Activated CD4-positive, alpha-beta T cell treated with anti-CD3 and anti-CD28 coated beads, Interleukin-2, amount 10 ng/mL, durations not matched to agents 24 days and 14 days (primary cell): ENCODE data around the gene UROD. TPM values are rescaled to one million over a fixed set of nuclear protein-coding genes. Genes with fewer than 3 reads are reported as not detected.
"Not testable (repeated sequence)": the region's sequence is repeated elsewhere in the genome, so short reads cannot be mapped to it uniquely, and the experiment has no call there.

Experiments
- DNase-seq: peaks from one replicate; pipeline ENCODE4 v3.0.0; 2022
- H3K27ac Mint-ChIP-seq: one replicate; pipeline ENCODE4 v1.8.0; 2022; ENCODE audit warnings: mild to moderate bottlenecking, mixed read lengths
- H3K27me3 Mint-ChIP-seq: one replicate; pipeline ENCODE4 v1.8.0; 2022; ENCODE audit warnings: mixed read lengths
- H3K36me3 Mint-ChIP-seq: one replicate; pipeline ENCODE4 v1.8.0; 2022; ENCODE audit warnings: low read depth, mild to moderate bottlenecking, mixed read lengths
- H3K4me1 Mint-ChIP-seq: one replicate; pipeline ENCODE4 v1.8.0; 2021; ENCODE audit warnings: mixed read lengths
- H3K4me3 Mint-ChIP-seq: one replicate; pipeline ENCODE4 v1.8.0; 2022; ENCODE audit warnings: mild to moderate bottlenecking, moderate library complexity, mixed read lengths
- H3K9me3 Mint-ChIP-seq: one replicate; pipeline ENCODE4 v1.8.0; 2021; ENCODE audit warnings: mixed read lengths
- intact Hi-C: fragments of 100-400 bp; cut with micrococcal nuclease; formaldehyde crosslinking; loops from one replicate; pipeline ENCODE4 v1.15.1; 2023
- total RNA-seq: library from RNA; stranded (reverse); gene quantifications from 2 replicates; pipeline ENCODE4 v1.2.3, GENCODE V29; 2022

UROD gene
- total RNA-seq, result 96.0 and 97.7 TPM in 2 replicates

DNA sequence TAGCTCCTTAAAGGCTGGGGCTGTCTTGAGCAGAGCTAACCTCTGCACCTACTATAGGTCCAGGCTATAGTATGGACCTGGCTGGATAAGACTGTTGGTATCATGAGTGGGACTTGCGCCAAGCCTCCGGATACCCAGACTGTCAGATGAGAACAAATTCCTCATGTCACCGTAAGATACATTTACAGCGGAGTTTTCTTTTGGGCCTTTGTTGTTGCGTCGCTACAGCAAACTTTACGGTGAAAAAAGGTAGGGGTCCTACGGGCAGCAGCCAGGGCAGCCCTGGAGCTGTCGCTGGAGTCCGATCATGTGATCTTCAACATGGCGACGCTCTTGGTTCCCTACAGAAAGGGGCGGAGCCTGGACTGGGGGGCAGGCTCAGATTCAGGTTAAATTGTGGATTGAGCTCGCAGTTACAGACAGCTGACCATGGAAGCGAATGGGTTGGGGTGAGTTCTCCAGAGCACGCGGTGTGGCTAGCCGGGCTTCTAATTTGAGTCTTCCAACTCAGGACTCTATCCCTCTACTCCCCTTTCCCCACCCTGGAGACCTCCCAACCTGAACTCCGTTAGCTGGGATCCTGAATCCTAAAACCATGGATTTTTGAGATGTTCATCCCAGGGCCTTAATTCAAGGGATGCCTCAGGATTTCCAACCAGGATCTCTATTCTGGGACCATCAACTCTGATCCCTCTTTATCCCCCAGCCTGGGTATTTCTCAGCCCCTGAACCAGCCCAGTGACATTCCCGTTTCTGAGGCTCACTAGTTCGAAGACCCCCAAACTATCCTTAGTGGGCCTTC is at the start of gene UROD:
Gene UROD (plus strand): TSS at position 418 of the 802 bp plus-strand sequence. CDS start 12 bp downstream, at position 430.
- Mint-ChIP-seq H3K9me3 (no peaks in the 10 kb centered on the region), H3K4me1 (peaks cover 52% of the 10 kb centered on the region), H3K36me3 (peaks cover 29% of the 10 kb centered on the region), H3K27me3 (no peaks in the 10 kb centered on the region), H3K4me3 (peak within 1 kb of the TSS; percentile 85), H3K27ac (peak within 1 kb of the TSS; percentile 91)
- intact Hi-C loops, result loop anchor here (1.0 to 5.0 kb wide), 10 partner anchors 26 to 573 kb away; partner anchors contain the start of genes BEST4, EIF2B3, MUTYH and NASP
- DNase-seq, result peak; percentile 97

DNA sequence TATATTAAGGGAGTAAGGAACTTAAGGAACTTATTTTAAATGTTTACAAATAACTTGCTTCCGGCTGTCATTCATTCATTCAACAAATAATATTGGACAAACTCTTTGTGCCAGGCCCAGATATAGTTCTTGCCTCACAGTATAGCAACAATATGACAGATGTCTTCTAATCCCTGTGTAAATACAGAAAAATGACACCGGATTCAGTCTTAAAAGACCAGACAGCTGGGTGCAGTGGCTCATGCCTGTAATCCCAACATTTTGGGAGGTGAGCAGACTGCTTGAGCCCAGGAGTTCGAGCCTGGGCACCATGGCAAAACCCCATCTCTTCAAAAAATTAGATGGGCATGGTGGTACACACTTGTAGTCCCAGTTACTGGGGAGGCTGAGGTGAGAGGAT is 49.3 kb upstream of the UROD start:
- no peaks in the 10 kb centered on the region for H3K4me1 Mint-ChIP-seq
- no peak for DNase-seq
- H3K27ac Mint-ChIP-seq, result no peak overlapping the region
- intact Hi-C loops, result no loop called here
- no peak overlapping the region for H3K4me3 Mint-ChIP-seq
- H3K27me3 Mint-ChIP-seq, result no peaks in the 10 kb centered on the region
- H3K9me3 Mint-ChIP-seq, result no peaks in the 10 kb centered on the region
- peaks cover 11% of the 10 kb centered on the region for H3K36me3 Mint-ChIP-seq

GRCh38 chr1:44964396-44964795 is 47.7 kb upstream of the UROD start:
- no peak overlapping the region for H3K4me3 Mint-ChIP-seq
- no peak for DNase-seq
- H3K9me3 Mint-ChIP-seq, result no peaks in the 10 kb centered on the region
- intact Hi-C loops, result no loop called here
- H3K27me3 Mint-ChIP-seq, result no peaks in the 10 kb centered on the region
- H3K36me3 Mint-ChIP-seq, result peaks cover 9% of the 10 kb centered on the region
- no peaks in the 10 kb centered on the region for H3K4me1 Mint-ChIP-seq
- H3K27ac Mint-ChIP-seq, result no peak overlapping the region

DNA sequence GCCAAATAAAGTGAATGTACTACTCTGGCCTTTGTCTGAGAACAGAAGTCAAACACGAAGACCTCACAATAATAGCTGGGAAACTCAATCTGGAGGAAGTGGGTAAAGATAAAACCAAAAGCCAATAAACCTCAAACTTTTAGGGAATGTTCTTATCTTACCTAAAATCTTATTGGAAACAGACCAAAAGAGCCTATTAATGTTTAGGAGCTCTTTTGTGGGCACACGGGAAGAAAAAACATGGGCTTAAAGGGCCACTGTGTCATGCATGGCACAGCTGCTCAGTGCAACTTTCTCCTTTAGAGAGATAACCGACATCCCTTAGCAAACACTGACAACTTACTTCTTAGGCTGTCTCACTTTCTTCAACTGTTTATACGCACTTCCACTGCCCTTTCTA is 41.7 kb upstream of the UROD start:
- Mint-ChIP-seq H3K27ac (no peak overlapping the region), H3K4me1 (peaks cover 5% of the 10 kb centered on the region), H3K9me3 (no peaks in the 10 kb centered on the region), H3K36me3 (peaks cover 29% of the 10 kb centered on the region), H3K4me3 (no peak overlapping the region), H3K27me3 (no peaks in the 10 kb centered on the region)
- intact Hi-C loops, result no loop called here
- no peak for DNase-seq

DNA sequence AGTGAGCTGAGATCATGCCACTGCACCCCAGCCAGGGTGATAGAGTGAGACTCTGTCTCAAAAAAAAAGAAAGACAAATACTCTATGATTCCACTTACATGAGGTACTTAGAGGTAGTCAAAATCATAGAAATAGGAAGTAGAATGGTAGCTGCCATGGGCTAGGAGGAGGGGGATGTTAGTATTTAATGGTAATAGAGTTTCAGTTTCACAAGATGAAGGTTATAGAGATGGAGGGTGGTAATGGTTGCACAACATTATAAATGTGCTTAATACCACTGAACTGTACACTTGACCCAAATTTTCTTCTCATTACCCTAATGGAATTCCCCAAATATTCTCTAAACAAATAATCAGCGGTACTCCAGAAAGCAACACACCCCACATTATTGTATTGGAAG is 38.4 kb upstream of the UROD start:
- no peak for DNase-seq
- Mint-ChIP-seq H3K36me3 (peaks cover 56% of the 10 kb centered on the region), H3K27ac (no peak overlapping the region), H3K4me3 (no peak overlapping the region), H3K27me3 (no peaks in the 10 kb centered on the region), H3K4me1 (peaks cover 5% of the 10 kb centered on the region), H3K9me3 (peaks cover 6% of the 10 kb centered on the region)
- intact Hi-C loops, result no loop called here

DNA sequence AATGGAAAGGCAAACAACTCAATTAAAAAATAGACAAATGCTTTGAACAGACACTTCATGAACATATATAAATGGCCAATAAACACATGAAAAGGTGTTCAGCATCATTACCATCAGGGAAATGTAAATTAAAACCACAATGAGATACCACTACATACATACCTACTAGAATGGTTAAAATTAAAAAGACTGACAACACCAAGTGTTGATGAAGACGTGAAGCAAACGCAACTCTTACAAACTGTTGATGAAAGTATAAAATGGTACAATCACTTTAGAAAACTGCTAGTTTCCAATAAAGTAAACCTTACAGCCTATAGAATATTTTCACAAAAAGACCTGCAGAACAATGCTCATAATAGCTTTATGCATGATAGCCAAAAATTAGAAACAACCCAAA is 35.8 kb upstream of the UROD start:
- Mint-ChIP-seq H3K27ac (no peak overlapping the region), H3K36me3 (peaks cover 60% of the 10 kb centered on the region), H3K9me3 (peaks cover 6% of the 10 kb centered on the region), H3K27me3 (no peaks in the 10 kb centered on the region), H3K4me3 (no peak overlapping the region), H3K4me1 (peaks cover 5% of the 10 kb centered on the region)
- intact Hi-C loops, result no loop called here
- DNase-seq, result no peak

DNA sequence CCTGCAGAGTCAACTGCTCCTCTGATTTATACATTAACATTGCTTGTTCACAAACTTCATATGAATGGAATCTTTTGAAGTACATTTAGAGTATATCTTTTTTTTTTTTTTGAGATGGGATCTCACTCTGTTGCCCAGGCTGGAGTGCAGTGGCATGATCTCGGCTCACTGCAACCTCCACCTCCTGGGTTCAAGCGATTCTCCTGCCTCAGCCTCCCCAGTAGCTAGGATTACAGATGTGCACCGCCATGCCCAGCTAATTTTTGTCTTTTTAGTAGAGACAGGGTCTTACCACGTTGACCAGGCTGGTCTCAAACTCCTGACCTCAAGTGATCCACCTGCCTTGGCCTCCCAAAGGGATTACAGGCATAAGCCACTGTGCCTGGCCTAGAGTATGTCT is 34.7 kb upstream of the UROD start:
- H3K27me3 Mint-ChIP-seq, DNase-seq, H3K4me3 Mint-ChIP-seq, H3K9me3 Mint-ChIP-seq, intact Hi-C loops, H3K27ac Mint-ChIP-seq, H3K4me1 Mint-ChIP-seq: not testable (repeated sequence)
- peaks cover 56% of the 10 kb centered on the region for H3K36me3 Mint-ChIP-seq

DNA sequence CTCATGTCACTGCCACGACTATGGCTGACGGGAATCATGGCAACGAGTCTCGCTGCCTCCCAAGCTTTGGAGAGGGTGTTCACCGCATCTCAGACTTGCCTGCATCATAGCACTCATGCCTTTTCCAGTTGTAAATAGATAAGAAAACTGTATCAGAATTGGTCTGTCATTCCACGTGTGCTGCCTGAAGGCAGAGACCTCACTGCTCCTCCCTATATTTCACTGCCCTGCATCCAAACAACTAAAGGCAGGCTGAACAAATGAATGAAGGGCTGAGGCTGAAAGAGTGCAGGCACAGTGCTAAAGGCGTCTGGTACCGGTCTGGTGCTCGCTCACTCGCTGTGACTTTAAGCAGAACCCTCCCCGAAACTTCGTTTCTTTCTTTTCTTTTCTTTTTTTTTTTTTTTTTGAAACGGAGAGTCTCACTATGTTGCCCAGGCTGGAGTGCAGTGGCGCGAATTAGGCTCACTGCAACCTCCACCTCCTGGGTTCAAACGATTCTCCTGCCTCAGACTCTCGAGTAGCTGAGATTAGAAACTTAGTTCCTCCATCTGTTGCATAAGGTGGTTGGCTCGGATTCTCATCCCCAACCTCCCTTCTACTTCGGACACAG is 26.2 kb upstream of the UROD start:
- peaks cover 12% of the 10 kb centered on the region for H3K36me3 Mint-ChIP-seq
- no peaks in the 10 kb centered on the region for H3K27me3 Mint-ChIP-seq
- peaks cover 17% of the 10 kb centered on the region for H3K4me1 Mint-ChIP-seq
- intact Hi-C loops, result loop anchor here (1.0 kb wide), 3 partner anchors 26 to 354 kb away; partner anchors contain the start of genes MUTYH, TOE1 and UROD
- peak overlapping the region; percentile 89 for H3K27ac Mint-ChIP-seq
- peak overlapping the region; percentile 96 for H3K4me3 Mint-ChIP-seq
- DNase-seq, result no peak
- H3K9me3 Mint-ChIP-seq, result no peaks in the 10 kb centered on the region

DNA sequence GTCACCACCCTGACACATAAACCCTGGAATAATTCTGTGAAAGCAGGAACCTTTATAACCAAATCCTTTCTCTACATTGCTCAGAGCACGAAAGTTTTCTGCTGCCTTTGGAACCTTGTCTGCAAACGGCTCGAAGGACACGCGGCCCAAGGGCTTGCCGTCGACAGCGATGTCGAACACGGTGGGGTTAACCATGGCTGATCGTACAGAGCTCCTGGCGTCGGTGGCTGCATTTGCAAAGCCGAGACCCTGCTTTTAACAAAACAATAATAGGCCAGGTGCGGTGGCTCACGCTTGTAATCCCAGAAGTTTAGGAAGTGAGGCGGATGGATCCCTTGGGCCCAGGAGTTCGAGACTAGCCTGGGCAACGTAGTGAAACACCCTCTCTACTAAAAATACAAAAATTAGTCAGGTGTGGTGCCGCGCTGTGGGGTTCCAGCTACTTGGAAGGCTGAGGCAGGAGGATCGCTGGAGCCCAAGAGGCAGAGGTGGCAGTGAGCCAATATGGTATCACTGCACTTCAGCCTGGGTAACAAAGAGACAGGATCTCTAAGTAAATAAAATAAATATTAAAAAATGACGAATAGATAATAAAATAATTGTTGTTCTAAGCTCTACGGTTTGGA is 23.4 kb upstream of the UROD start:
- Mint-ChIP-seq H3K27ac (no peak overlapping the region), H3K9me3 (no peaks in the 10 kb centered on the region), H3K4me1 (peaks cover 14% of the 10 kb centered on the region), H3K4me3 (peak overlapping the region; percentile 29), H3K36me3 (peaks cover 7% of the 10 kb centered on the region), H3K27me3 (peaks cover 2% of the 10 kb centered on the region)
- intact Hi-C loops, result no loop called here
- no peak for DNase-seq

GRCh38 chr1:44994309-44994898 is 17.6 kb upstream of the UROD start:
- H3K27me3 Mint-ChIP-seq, result peaks cover 6% of the 10 kb centered on the region
- H3K4me1 Mint-ChIP-seq, result no peaks in the 10 kb centered on the region
- no peaks in the 10 kb centered on the region for H3K36me3 Mint-ChIP-seq
- H3K4me3 Mint-ChIP-seq, result no peak overlapping the region
- no peak overlapping the region for H3K27ac Mint-ChIP-seq
- DNase-seq, result no peak
- H3K9me3 Mint-ChIP-seq, result no peaks in the 10 kb centered on the region
- intact Hi-C loops, result no loop called here

- DNase-seq, result no peak
- Mint-ChIP-seq H3K9me3 (no peaks in the 10 kb centered on the region), H3K27ac (no peak overlapping the region), H3K36me3 (no peaks in the 10 kb centered on the region), H3K27me3 (peaks cover 6% of the 10 kb centered on the region), H3K4me3 (no peak overlapping the region), H3K4me1 (peaks cover 2% of the 10 kb centered on the region)
- intact Hi-C loops, result no loop called here
These were observed 16.4 kb upstream of the UROD start for GRCh38 chr1:44995467-44996238.

DNA sequence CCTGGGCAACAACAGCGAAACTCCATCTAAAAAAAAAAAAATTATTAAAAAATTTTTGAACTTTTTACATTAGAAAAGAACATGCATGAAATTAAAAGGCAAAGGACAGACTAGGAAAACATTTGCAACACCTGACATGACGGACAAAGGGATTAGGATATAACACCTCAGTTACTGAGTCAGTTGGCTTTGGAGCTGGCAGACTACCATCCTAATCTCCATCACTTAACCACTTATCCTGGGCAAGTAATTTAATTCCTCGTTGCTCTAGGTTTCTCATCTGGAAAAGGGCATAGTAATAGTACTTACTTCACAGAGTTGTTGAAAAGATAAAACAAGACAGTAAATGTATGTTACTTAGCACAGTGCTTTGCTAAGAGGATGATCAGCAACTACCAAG is 12.8 kb upstream of the UROD start:
- Mint-ChIP-seq H3K9me3 (no peaks in the 10 kb centered on the region), H3K4me3 (no peak overlapping the region), H3K27ac (no peak overlapping the region), H3K4me1 (peaks cover 7% of the 10 kb centered on the region), H3K36me3 (peaks cover 17% of the 10 kb centered on the region), H3K27me3 (peaks cover 2% of the 10 kb centered on the region)
- intact Hi-C loops, result no loop called here
- no peak for DNase-seq

GRCh38 chr1:45001011-45001481 is 11.0 kb upstream of the UROD start:
- H3K4me1 Mint-ChIP-seq, result peaks cover 7% of the 10 kb centered on the region
- H3K4me3 Mint-ChIP-seq, result no peak overlapping the region
- H3K9me3 Mint-ChIP-seq, result no peaks in the 10 kb centered on the region
- no peak for DNase-seq
- peak overlapping the region; percentile 26 for H3K27ac Mint-ChIP-seq
- no peaks in the 10 kb centered on the region for H3K27me3 Mint-ChIP-seq
- intact Hi-C loops, result no loop called here
- H3K36me3 Mint-ChIP-seq, result peaks cover 28% of the 10 kb centered on the region
